ENCODE results near the gene MYORG. TPM values are rescaled to one million over a fixed set of nuclear protein-coding genes. Genes with fewer than 3 reads are reported as not detected.

The MYORG gene
- total RNA-seq, 1 experiment from 2014 or later, result 3.0 TPM

DNA sequence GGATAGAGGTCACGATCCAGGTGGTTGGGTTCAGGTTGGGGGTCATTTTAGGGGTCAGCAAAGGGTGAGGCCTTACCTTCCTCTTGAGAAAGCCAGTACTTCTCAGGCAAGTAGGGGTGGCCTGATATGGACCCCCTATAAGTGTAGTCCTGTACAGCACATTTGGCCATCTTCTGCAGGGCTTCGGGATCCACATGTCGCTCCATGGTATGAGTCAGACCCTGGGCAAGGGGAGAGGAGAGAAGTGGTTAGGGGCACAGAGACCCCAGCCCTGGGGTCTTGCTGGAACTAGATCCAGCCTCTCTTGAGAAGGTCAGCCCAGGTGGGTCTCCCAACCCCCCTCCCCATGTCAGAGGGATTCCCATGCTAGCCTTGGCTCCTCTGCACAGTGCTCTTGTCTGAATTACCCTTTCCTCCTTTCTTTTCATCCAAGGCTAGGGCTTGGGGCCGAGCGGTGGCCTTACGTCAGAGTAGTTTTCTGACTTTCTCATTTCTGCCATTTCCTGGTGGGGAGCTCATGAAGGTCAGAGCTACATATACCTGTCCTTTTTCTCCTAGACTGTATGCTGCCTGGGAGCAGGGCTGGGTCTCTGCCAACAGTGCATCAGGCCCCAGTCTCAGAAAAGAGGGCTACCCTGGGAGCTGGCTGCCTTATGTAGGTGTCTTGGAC lies 9.0 kb upstream of the MYORG start:
- POLR2A ChIA-PET (ENCODE audit: unreplicated experiment), result no interaction called here

DNA sequence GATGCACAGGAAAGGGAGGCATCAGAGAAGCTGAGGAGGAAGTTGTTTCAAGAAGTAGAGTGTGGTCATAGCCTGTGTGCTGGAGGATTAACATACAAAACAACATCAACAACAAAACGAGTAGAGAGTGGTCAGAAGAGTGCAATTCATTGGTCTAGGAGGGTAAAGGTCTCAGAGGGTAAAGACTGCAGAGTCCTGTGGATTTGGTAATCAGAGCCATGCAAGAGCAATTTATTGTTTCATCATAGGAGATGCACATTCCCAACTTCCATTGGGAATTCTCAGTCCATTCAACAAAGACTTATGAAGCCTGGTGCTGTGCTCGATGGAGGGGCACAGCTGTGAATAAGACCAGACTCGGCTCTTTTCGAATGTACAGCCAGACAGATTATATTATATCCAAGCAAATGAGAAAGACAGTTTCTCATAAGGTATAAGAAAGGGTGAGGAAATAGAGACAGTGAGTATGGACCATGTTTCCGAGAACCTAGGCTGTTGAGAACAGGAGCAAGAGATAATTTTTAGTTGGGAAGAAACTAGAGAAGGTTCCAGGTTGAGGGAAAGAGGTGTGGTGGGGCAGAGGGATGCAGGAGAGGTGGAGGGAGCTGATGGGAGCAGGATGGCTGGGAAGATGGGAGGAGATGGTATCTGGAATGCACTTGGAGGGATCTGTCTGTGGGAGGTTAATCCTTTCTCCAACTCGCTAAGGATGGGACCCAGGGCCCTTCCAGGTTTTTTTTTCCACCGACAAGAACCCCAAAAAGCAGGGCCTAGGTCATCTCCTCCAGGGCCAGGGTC lies 7.9 kb upstream of the MYORG start:
- Histone ChIP-seq H3K27me3 (ENCODE audit: insufficient read depth, low read depth) (no peaks in the 10 kb centered on the region), H3K4me1 (replicated peaks; ENCODE audit: insufficient read depth) (no peaks in the 10 kb centered on the region), H3F3A (ENCODE audit: insufficient read depth, low read depth) (no peaks in the 10 kb centered on the region), H3K9me2 (ENCODE audit: insufficient read depth) (no peaks in the 10 kb centered on the region), H3K9me3 (ENCODE audit: insufficient read depth, low read depth) (no peaks in the 10 kb centered on the region), H3K4me3 (no peak overlapping the region), H3K27ac (no peak overlapping the region), H2AFZ (no peak overlapping the region), H3K36me3 (ENCODE audit: low read depth) (no peaks in the 10 kb centered on the region), H3K79me2 (ENCODE audit: low read depth) (no peaks in the 10 kb centered on the region), H3K4me2 (no peak overlapping the region), H4K20me1 (ENCODE audit: insufficient read depth) (no peaks in the 10 kb centered on the region)
- TF ChIP-seq, protein P1, sequence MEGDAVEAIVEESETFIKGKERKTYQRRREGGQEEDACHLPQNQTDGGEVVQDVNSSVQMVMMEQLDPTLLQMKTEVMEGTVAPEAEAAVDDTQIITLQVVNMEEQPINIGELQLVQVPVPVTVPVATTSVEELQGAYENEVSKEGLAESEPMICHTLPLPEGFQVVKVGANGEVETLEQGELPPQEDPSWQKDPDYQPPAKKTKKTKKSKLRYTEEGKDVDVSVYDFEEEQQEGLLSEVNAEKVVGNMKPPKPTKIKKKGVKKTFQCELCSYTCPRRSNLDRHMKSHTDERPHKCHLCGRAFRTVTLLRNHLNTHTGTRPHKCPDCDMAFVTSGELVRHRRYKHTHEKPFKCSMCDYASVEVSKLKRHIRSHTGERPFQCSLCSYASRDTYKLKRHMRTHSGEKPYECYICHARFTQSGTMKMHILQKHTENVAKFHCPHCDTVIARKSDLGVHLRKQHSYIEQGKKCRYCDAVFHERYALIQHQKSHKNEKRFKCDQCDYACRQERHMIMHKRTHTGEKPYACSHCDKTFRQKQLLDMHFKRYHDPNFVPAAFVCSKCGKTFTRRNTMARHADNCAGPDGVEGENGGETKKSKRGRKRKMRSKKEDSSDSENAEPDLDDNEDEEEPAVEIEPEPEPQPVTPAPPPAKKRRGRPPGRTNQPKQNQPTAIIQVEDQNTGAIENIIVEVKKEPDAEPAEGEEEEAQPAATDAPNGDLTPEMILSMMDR (conservative IDR thresholded peaks at IDR 0.05), result no peak
- no peak for TF ChIP-seq EZH2 (IDR thresholded peaks at IDR 0.05; ENCODE audit: low read depth)
- DNase-seq, result no peak
- POLR2A ChIA-PET (ENCODE audit: unreplicated experiment), result no interaction called here
- no TSS peak for BruUV-seq (replicated peaks)
- CTCF ChIA-PET, result no interaction called here
- intact Hi-C loops (cut with micrococcal nuclease; ENCODE audit: unreplicated experiment), result no loop called here

More for the DNA sequence above, 9.0 kb upstream of the MYORG start:
- Histone ChIP-seq H3K79me2 (ENCODE audit: low read depth) (no peaks in the 10 kb centered on the region), H4K20me1 (ENCODE audit: insufficient read depth) (no peaks in the 10 kb centered on the region), H3K27ac (no peak overlapping the region), H3K4me3 (no peak overlapping the region), H3K4me1 (replicated peaks; ENCODE audit: insufficient read depth) (no peaks in the 10 kb centered on the region), H3F3A (ENCODE audit: insufficient read depth, low read depth) (no peaks in the 10 kb centered on the region), H3K9me3 (ENCODE audit: insufficient read depth, low read depth) (no peaks in the 10 kb centered on the region), H3K36me3 (ENCODE audit: low read depth) (no peaks in the 10 kb centered on the region), H3K27me3 (ENCODE audit: insufficient read depth, low read depth) (no peaks in the 10 kb centered on the region), H3K4me2 (no peak overlapping the region), H2AFZ (no peak overlapping the region), H3K9me2 (ENCODE audit: insufficient read depth) (no peaks in the 10 kb centered on the region)
- CTCF ChIA-PET, result no interaction called here
- no TSS peak for BruUV-seq (replicated peaks)
- no peak for DNase-seq
- intact Hi-C loops (cut with micrococcal nuclease; ENCODE audit: unreplicated experiment), result no loop called here
- TF ChIP-seq, protein P1 (conservative IDR thresholded peaks at IDR 0.05), result no peak
- TF ChIP-seq EZH2 (IDR thresholded peaks at IDR 0.05; ENCODE audit: low read depth), result no peak

DNA sequence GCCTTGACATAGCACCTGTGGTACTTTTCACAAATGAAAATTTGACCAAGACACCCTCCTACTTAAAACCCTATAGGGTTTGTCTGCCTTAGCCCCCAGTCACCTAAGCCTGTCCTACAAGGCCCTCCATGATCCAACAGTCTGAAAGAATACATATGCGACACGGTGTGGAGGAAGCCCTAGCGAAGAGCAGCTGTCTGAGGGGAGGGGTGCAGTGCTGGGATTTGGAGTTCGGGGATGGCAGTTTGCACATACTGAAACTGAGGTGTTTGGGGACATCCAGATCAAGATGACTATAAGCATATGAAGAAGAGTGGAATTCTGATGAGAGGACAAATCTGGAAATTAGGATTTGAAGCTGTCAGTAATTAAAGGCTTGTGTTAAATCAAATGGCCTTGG lies 7.2 kb upstream of the MYORG start:
- H3K27ac ChIP-seq, result no peak overlapping the region
- intact Hi-C loops (cut with micrococcal nuclease; ENCODE audit: unreplicated experiment), result no loop called here
- H3K4me1 ChIP-seq (replicated peaks; ENCODE audit: insufficient read depth), result no peaks in the 10 kb centered on the region
- CTCF ChIA-PET, result no interaction called here
- H3K27me3 ChIP-seq (ENCODE audit: insufficient read depth, low read depth), result no peaks in the 10 kb centered on the region
- no peak overlapping the region for H3K4me3 ChIP-seq
- H3K9me3 ChIP-seq (ENCODE audit: insufficient read depth, low read depth), result no peaks in the 10 kb centered on the region
- H3K79me2 ChIP-seq (ENCODE audit: low read depth), result no peaks in the 10 kb centered on the region
- TF ChIP-seq, protein P1 (conservative IDR thresholded peaks at IDR 0.05), result no peak
- TF ChIP-seq EZH2 (IDR thresholded peaks at IDR 0.05; ENCODE audit: low read depth), result no peak
- no peaks in the 10 kb centered on the region for H3K36me3 ChIP-seq (ENCODE audit: low read depth)
- H4K20me1 ChIP-seq (ENCODE audit: insufficient read depth), result no peaks in the 10 kb centered on the region
- no peak for DNase-seq
- H2AFZ ChIP-seq, result no peak overlapping the region
- POLR2A ChIA-PET (ENCODE audit: unreplicated experiment), result no interaction called here
- no peak overlapping the region for H3K4me2 ChIP-seq
- no peaks in the 10 kb centered on the region for H3K9me2 ChIP-seq (ENCODE audit: insufficient read depth)
- no TSS peak for BruUV-seq (replicated peaks)
- no peaks in the 10 kb centered on the region for H3F3A ChIP-seq (ENCODE audit: insufficient read depth, low read depth)

Measured in PC-9 (cell line).